ENCODE data around the gene DPYSL5.

GRCh38 chr2:26818255-26818654 lies 29.7 kb upstream of the DPYSL5 start:
- no peak for TF ChIP-seq EGR1 (IDR thresholded peaks at IDR 0.05; ENCODE audit: borderline replicate concordance, low read depth, low read length)
- no peak for TF ChIP-seq CTCF (IDR thresholded peaks at IDR 0.05; ENCODE audit: control extremely low read depth in 1 of 3, insufficient read depth in 1 of 3, low read depth in 1 of 3, low read length in 3 of 3)
- no peak for TF ChIP-seq BACH1 (IDR thresholded peaks at IDR 0.05; ENCODE audit: low read length)
